Activated CD4-positive, alpha-beta T cell treated with anti-CD3 and anti-CD28 coated beads for 36 hours (primary cell): ENCODE results near the gene IL17RA. TPM values are rescaled to one million over a fixed set of nuclear protein-coding genes. Genes with fewer than 3 reads are reported as not detected.

Experiments used
- ATAC-seq: fragments of 200-7000 bp; cut with Tn5 transposase; one replicate; pipeline ENCODE4 v1.10.0; 2021; ENCODE audit warnings: mild to moderate bottlenecking, moderate library complexity
- CTCF ChIA-PET: fragments of 350-600 bp; sonication (Branson Sonifier 250); formaldehyde crosslinking; loops from one replicate; lab custom pipeline; 2021; ENCODE audit warnings: antibody characterized with exemption; lab: Charles Lee
- POLR2A ChIA-PET: fragments of 350-600 bp; sonication (Branson Sonifier 250); formaldehyde crosslinking; loops from one replicate; lab custom pipeline; 2021; ENCODE audit warnings: antibody characterized with exemption, inconsistent platforms; lab: Charles Lee
- DNase-seq: peaks from one replicate; pipeline ENCODE4 v3.0.0-alpha.2; 2020
- H3K27ac Mint-ChIP-seq: one replicate; pipeline ENCODE4 v1.8.0; 2021; ENCODE audit warnings: mixed read lengths
- H3K27me3 Mint-ChIP-seq: one replicate; pipeline ENCODE4 v1.8.0; 2021; ENCODE audit warnings: mixed read lengths
- H3K36me3 Mint-ChIP-seq: one replicate; pipeline ENCODE4 v1.8.0; 2021; ENCODE audit warnings: low read depth, mixed read lengths
- H3K4me1 Mint-ChIP-seq: one replicate; pipeline ENCODE4 v1.8.0; 2021; ENCODE audit warnings: mixed read lengths
- H3K4me3 Mint-ChIP-seq: one replicate; pipeline ENCODE4 v1.8.0; 2021; ENCODE audit warnings: mild to moderate bottlenecking, moderate library complexity, mixed read lengths
- H3K9me3 Mint-ChIP-seq: one replicate; pipeline ENCODE4 v1.8.0; 2021; ENCODE audit warnings: low read depth, mixed read lengths
- intact Hi-C, 2 experiments: fragments of 100-400 bp; cut with DNase I in 1 of 2; cut with micrococcal nuclease in 1 of 2; formaldehyde crosslinking; loops; one replicate each; pipeline versions ENCODE4 v1.14.2 to v1.15.1; 2022 to 2024; cut with DNase I, micrococcal nuclease
- total RNA-seq, 2 experiments: library from RNA; stranded (reverse); gene quantifications; one replicate each; pipeline ENCODE4 v1.2.3, GENCODE V29; 2021

The IL17RA gene
- total RNA-seq, 2 experiments from 2014 or later: 13.1 to 13.3 TPM

DNA sequence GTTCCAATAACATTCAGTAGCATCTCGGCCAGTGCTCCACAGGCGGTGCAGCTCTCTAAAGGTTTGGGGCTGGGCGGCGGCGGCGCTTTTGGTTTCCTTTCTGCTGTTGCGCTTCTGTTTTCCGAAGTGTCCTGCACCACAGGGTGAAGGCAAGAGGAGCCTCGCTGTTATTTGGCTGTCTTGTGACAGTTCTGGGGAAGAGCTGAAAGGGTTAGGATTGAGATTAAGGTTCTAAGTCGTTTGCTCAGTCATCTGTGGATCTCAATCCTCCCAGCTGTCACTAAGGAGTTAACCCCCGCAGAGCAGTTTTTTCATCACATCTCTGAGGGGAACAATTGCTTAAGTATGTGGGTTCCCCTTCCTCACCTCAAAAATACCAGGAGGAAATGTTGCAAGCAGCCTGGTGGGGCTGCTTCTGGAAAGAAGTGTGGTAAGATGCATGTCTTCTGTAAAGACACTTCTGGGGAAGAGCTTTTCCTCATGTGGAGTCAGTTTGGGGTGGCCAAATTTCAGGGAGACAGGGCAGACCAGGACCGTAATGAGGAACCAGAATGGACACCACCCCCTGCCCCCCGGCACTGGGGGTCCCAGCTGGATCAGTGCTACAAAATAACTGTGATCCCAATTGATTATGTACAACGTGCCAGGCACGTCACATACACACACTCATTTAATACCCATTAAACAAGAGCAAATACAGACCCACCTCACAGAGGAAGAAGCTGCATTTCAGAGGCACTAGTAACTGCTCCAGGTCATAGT is 22.2 kb downstream of the IL17RA start:
- no peaks in the 10 kb centered on the region for H3K9me3 Mint-ChIP-seq
- no peaks in the 10 kb centered on the region for H3K27me3 Mint-ChIP-seq
- intact Hi-C loops: no loop called here
- H3K4me1 Mint-ChIP-seq: peaks cover 41% of the 10 kb centered on the region
- peak overlapping the region; percentile 76 for H3K27ac Mint-ChIP-seq
- peak overlapping the region; percentile 9 for H3K4me3 Mint-ChIP-seq
- DNase-seq (peak; percentile 72), ATAC-seq (peak; percentile 80)
- peaks cover 42% of the 10 kb centered on the region for H3K36me3 Mint-ChIP-seq
- POLR2A ChIA-PET: interaction anchor here (0.6 kb wide), 1 partner anchor 671 kb away, joined by 3 read pairs; no protein-coding TSS in a partner anchor
- CTCF ChIA-PET: interaction anchor here (0.7 to 1.4 kb wide), 5 partner anchors 9 to 49 kb away, joined by 3 to 4 read pairs (median 3); no protein-coding TSS in a partner anchor

GRCh38 chr22:17107547-17107810 is 22.7 kb downstream of the IL17RA start:
- Mint-ChIP-seq H3K27ac (peak overlapping the region; percentile 76), H3K36me3 (peaks cover 38% of the 10 kb centered on the region), H3K27me3 (no peaks in the 10 kb centered on the region), H3K4me1 (peaks cover 36% of the 10 kb centered on the region), H3K9me3 (no peaks in the 10 kb centered on the region), H3K4me3 (no peak overlapping the region)
- CTCF ChIA-PET: interaction anchor here (0.7 to 1.4 kb wide), 5 partner anchors 8 to 649 kb away, joined by 3 to 4 read pairs (median 3); no protein-coding TSS in a partner anchor
- ATAC-seq (no peak), DNase-seq (no peak)
- intact Hi-C loops: no loop called here
- POLR2A ChIA-PET: no interaction called here

DNA sequence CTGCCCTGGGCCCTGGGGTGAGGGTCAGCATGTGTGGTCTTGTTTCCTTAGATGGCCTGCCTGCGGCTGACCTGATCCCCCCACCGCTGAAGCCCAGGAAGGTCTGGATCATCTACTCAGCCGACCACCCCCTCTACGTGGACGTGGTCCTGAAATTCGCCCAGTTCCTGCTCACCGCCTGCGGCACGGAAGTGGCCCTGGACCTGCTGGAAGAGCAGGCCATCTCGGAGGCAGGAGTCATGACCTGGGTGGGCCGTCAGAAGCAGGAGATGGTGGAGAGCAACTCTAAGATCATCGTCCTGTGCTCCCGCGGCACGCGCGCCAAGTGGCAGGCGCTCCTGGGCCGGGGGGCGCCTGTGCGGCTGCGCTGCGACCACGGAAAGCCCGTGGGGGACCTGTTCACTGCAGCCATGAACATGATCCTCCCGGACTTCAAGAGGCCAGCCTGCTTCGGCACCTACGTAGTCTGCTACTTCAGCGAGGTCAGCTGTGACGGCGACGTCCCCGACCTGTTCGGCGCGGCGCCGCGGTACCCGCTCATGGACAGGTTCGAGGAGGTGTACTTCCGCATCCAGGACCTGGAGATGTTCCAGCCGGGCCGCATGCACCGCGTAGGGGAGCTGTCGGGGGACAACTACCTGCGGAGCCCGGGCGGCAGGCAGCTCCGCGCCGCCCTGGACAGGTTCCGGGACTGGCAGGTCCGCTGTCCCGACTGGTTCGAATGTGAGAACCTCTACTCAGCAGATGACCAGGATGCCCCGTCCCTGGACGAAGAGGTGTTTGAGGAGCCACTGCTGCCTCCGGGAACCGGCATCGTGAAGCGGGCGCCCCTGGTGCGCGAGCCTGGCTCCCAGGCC is 23.7 kb downstream of the IL17RA start:
- intact Hi-C loops: no loop called here
- H3K36me3 Mint-ChIP-seq: peaks cover 31% of the 10 kb centered on the region
- ChIA-PET CTCF (interaction anchor here (0.7 to 1.4 kb wide), 4 partner anchors 8 to 648 kb away, joined by 3 to 4 read pairs (median 3); no protein-coding TSS in a partner anchor), POLR2A (no interaction called here)
- no peak for ATAC-seq
- DNase-seq: no peak
- H3K4me3 Mint-ChIP-seq: no peak overlapping the region
- H3K9me3 Mint-ChIP-seq: no peaks in the 10 kb centered on the region
- no peaks in the 10 kb centered on the region for H3K27me3 Mint-ChIP-seq
- no peak overlapping the region for H3K27ac Mint-ChIP-seq
- H3K4me1 Mint-ChIP-seq: peaks cover 31% of the 10 kb centered on the region

DNA sequence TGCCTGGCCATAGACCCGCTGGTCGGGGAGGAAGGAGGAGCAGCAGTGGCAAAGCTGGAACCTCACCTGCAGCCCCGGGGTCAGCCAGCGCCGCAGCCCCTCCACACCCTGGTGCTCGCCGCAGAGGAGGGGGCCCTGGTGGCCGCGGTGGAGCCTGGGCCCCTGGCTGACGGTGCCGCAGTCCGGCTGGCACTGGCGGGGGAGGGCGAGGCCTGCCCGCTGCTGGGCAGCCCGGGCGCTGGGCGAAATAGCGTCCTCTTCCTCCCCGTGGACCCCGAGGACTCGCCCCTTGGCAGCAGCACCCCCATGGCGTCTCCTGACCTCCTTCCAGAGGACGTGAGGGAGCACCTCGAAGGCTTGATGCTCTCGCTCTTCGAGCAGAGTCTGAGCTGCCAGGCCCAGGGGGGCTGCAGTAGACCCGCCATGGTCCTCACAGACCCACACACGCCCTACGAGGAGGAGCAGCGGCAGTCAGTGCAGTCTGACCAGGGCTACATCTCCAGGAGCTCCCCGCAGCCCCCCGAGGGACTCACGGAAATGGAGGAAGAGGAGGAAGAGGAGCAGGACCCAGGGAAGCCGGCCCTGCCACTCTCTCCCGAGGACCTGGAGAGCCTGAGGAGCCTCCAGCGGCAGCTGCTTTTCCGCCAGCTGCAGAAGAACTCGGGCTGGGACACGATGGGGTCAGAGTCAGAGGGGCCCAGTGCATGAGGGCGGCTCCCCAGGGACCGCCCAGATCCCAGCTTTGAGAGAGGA is 24.5 kb downstream of the IL17RA start:
- peaks cover 30% of the 10 kb centered on the region for H3K36me3 Mint-ChIP-seq
- peaks cover 33% of the 10 kb centered on the region for H3K4me1 Mint-ChIP-seq
- no peak overlapping the region for H3K27ac Mint-ChIP-seq
- intact Hi-C loops: no loop called here
- ATAC-seq: no peak
- no peaks in the 10 kb centered on the region for H3K27me3 Mint-ChIP-seq
- DNase-seq: no peak
- H3K4me3 Mint-ChIP-seq: no peak overlapping the region
- ChIA-PET CTCF (interaction anchor here (0.6 kb wide), 1 partner anchor 42 kb away, joined by 3 read pairs; no protein-coding TSS in a partner anchor), POLR2A (no interaction called here)
- no peaks in the 10 kb centered on the region for H3K9me3 Mint-ChIP-seq

- ChIA-PET CTCF (no interaction called here), POLR2A (no interaction called here)
- Mint-ChIP-seq H3K27me3 (no peaks in the 10 kb centered on the region), H3K27ac (no peak overlapping the region), H3K9me3 (no peaks in the 10 kb centered on the region), H3K4me1 (peaks cover 36% of the 10 kb centered on the region), H3K4me3 (no peak overlapping the region), H3K36me3 (peaks cover 29% of the 10 kb centered on the region)
- DNase-seq (no peak), ATAC-seq (no peak)
- intact Hi-C loops: no loop called here
Observed at GRCh38 chr22:17109976-17110375, 25.2 kb downstream of the IL17RA start.

GRCh38 chr22:17110791-17111550 is 26.2 kb downstream of the IL17RA start:
- intact Hi-C loops: no loop called here
- peaks cover 37% of the 10 kb centered on the region for H3K4me1 Mint-ChIP-seq

GRCh38 chr22:17112491-17113042 is 27.8 kb downstream of the IL17RA start:
- no peaks in the 10 kb centered on the region for H3K9me3 Mint-ChIP-seq
- H3K36me3 Mint-ChIP-seq: peaks cover 11% of the 10 kb centered on the region
- CTCF ChIA-PET: no interaction called here
- POLR2A ChIA-PET: no interaction called here
- no peak overlapping the region for H3K27ac Mint-ChIP-seq
- H3K27me3 Mint-ChIP-seq: no peaks in the 10 kb centered on the region
- ATAC-seq: no peak
- H3K4me3 Mint-ChIP-seq: no peak overlapping the region
- intact Hi-C loops: no loop called here
- H3K4me1 Mint-ChIP-seq: peaks cover 37% of the 10 kb centered on the region
- DNase-seq: no peak

More at GRCh38 chr22:17110791-17111550, 26.2 kb downstream of the IL17RA start:
- Mint-ChIP-seq H3K36me3 (peaks cover 20% of the 10 kb centered on the region), H3K27me3 (no peaks in the 10 kb centered on the region), H3K4me3 (no peak overlapping the region), H3K27ac (peak overlapping the region; percentile 26), H3K9me3 (no peaks in the 10 kb centered on the region)
- ChIA-PET CTCF (interaction anchor here (0.7 to 1.4 kb wide), 2 partner anchors 14 to 364 kb away, joined by 3 to 5 read pairs; no protein-coding TSS in a partner anchor), POLR2A (no interaction called here)
- no peak for DNase-seq
- no peak for ATAC-seq

GRCh38 chr22:17113600-17113999 is 28.8 kb downstream of the IL17RA start:
- Mint-ChIP-seq H3K36me3 (peaks cover 8% of the 10 kb centered on the region), H3K27ac (no peak overlapping the region), H3K4me1 (peaks cover 45% of the 10 kb centered on the region), H3K9me3 (no peaks in the 10 kb centered on the region), H3K4me3 (no peak overlapping the region), H3K27me3 (peaks cover 1% of the 10 kb centered on the region)
- CTCF ChIA-PET: no interaction called here
- no peak for DNase-seq
- no peak for ATAC-seq
- intact Hi-C loops: no loop called here
- POLR2A ChIA-PET: no interaction called here

DNA sequence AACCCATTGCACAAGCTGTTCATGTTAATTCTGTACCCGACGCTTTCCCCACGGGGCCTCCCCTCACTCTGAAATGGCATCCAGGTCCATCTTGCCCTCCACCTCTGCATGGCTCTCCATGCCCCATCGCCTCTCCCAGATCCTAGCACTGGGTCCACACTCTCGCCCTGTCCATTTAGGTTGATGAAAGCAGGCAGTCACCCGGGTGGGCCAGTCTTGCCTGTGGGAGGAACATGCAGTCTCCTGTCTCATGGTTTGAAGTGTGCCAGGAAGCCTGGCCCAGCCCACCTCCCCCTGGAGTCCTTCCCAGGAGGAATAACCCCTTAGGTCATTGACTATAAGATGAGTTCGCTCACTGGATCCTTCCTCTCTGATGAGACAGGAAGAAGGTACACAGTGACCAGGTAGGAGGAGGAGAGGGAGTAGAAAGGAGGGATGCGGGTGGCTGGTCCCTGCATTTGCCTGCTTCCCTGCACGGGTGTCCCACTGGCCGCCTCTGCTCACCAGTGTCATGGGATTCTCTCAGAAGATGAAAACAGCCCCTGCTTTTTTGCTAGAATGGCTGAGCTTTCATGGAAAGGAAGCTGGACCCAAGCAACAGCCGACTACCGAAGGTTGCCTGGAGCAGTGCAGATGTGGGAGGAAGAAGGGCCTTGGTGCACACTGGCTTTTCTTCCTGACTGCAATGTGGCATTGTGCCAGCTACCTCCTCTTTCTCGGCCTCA is 29.5 kb downstream of the IL17RA start:
- ChIA-PET CTCF (interaction anchor here (0.6 kb wide), 1 partner anchor 233 kb away, joined by 3 read pairs; no protein-coding TSS in a partner anchor), POLR2A (no interaction called here)
- no peaks in the 10 kb centered on the region for H3K9me3 Mint-ChIP-seq
- H3K4me1 Mint-ChIP-seq: peaks cover 52% of the 10 kb centered on the region
- no peak overlapping the region for H3K27ac Mint-ChIP-seq
- ATAC-seq (no peak), DNase-seq (no peak)
- intact Hi-C loops: no loop called here
- peaks cover 8% of the 10 kb centered on the region for H3K36me3 Mint-ChIP-seq
- peaks cover 4% of the 10 kb centered on the region for H3K27me3 Mint-ChIP-seq
- no peak overlapping the region for H3K4me3 Mint-ChIP-seq

DNA sequence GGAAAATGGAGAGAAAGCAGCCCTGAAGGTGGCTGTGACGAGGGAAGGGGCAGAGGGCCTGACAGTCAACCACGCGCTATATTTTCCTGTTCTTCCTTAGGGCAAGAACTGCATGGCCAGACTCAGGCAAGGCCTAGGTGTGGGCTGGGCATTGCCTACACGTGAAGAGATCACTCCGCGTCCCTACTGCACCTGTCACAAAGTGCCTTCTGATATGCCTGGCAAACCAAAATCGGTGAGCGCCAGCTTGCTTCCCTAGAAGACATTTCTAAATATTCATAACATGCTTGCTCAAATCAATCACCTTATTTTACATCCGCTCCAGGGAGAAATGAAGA is 30.1 kb downstream of the IL17RA start:
- peaks cover 6% of the 10 kb centered on the region for H3K36me3 Mint-ChIP-seq
- no peak for DNase-seq
- peaks cover 4% of the 10 kb centered on the region for H3K27me3 Mint-ChIP-seq
- H3K27ac Mint-ChIP-seq: no peak overlapping the region
- H3K4me1 Mint-ChIP-seq: peaks cover 53% of the 10 kb centered on the region
- no peak for ATAC-seq
- CTCF ChIA-PET: interaction anchor here (0.6 kb wide), 1 partner anchor 232 kb away, joined by 3 read pairs; no protein-coding TSS in a partner anchor
- intact Hi-C loops: loop anchor here in 1 of 2 experiments (5.0 kb wide), 1 partner anchor 107 kb away; no protein-coding TSS in a partner anchor
- no peaks in the 10 kb centered on the region for H3K9me3 Mint-ChIP-seq
- POLR2A ChIA-PET: no interaction called here
- H3K4me3 Mint-ChIP-seq: no peak overlapping the region
